NCI-H748 treated with DMSO at 0.1 percent for 48 hours (cell line): Measurements from ENCODE around the gene HIPK4.

Experiments used
- DNase-seq: peaks from one replicate; lab custom pipeline; 2025; lab: John Stamatoyannopoulos, UW

The HIPK4 gene

DNA sequence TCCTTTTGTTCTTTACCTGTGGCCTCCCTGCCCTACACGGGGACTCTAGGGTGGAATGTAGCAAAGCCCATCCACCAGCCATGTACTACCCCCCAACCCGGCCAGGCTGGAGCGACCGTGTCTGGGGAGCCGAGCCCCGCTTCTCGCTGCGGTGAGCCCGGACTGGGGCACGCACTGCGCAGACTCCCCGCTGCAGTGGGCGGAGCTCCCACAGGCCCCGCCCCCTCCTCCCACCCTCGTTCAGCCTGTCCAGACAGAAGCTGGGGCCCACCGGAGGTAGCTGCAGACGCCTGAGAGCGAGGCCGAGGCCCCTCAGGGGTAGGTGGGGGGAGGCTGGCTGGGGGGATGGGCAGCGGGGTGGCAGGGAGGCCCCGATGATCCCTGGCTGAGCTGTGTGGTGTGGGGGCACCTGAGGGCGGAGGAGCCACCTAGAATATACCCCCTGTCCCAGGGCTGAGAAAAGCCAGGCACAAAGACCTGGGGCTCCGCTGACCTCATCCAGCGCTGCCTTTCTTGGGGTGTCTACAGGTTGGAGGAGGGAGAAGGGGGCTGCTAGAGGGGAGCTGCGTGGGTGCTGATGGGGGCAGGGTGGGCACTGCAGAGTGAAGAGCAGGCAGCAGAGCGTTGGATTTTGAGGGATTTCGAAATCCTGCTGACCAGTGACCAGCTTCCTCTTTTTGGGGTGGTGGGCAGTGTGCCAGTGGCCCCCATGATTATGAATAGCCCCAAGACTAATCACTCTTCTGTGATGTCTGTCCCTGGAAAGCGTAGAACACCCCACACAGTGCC lies 24.2 kb downstream of the HIPK4 start:
- DNase-seq, result no peak

DNA sequence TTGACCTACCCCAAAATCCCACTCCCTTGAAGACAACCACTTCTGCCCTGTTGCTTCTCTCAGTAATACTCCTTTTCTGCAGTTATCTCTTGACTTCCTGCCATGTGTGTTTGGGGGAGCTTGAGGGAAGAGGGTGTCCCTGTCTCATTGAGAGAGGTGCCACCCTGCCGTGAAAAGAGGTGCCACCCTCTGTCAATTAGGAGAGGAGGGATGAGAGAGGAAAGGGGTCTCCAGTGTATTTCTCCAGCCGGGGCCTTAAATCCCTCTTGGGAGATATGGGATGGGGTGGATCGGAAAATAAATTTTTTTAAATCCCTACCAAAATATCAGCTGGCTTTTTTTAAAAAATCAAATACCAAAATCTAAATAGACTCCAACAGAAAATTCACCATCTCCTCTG lies 25.0 kb downstream of the HIPK4 start:
- DNase-seq, result no peak

DNA sequence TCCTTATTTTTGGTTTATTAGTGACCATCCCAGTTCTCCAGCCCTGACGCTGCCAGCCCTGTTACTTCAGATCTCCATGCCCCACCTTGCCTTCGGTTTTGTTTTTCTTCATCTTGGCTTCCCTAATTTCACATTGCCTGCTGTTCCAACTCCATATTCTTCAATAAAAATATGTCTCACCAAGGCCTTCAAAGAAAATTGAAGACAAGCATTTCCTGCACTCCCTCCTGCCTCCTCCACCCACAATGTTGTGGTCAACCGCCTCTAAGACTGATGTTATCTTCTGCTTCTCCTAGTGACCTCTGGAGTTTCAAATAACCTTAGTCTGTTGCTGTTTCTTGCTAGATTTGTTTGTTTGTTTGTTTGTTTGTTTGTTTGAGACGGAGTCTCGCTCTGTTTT lies 26.9 kb downstream of the HIPK4 start:
- DNase-seq, result no peak

DNA sequence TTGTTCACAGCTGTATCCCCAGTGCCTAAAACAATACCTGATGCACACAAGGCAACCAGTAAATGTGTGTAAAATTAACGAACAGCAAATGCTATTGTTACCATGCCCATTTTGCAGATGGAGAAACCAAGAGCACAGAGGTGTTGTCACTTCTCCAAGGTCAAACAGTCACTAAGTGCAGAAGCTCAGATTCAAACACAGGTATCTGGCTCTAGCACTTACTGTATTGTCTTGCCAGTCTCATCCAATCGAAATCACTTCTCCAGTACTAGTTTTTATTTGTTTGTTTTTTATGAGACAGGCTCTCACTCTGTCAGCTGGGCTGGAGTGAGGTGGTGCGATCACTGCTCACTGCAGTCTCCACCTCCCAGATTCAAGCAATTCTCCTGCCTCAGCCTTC lies 27.8 kb downstream of the HIPK4 start:
- DNase-seq, result no peak

DNA sequence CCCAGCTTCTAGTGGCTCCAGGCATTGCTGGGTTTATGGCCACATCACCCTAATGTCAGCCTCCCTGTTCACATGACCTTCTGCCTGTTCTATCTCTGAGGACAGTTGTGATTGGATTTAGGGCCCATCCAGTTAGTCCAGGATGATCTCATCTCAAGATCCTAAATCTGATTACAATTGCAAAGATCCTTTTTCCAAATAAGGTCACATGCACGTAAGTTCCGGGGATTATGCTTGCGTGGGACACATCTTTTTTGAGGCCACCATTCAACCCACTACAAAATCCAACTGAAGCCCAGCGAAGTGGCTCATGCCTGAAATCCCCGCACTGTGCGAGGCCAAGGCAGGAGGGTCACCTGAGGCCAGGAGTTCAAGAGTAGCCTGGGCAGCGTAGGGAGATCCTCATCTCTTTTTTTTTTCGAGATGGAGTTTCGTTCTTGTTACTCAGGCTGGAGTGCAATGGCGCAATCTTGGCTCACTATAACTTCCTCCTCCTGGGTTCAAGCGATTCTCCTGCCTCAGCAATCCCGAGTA lies 29.2 kb downstream of the HIPK4 start:
- DNase-seq, result no peak

DNA sequence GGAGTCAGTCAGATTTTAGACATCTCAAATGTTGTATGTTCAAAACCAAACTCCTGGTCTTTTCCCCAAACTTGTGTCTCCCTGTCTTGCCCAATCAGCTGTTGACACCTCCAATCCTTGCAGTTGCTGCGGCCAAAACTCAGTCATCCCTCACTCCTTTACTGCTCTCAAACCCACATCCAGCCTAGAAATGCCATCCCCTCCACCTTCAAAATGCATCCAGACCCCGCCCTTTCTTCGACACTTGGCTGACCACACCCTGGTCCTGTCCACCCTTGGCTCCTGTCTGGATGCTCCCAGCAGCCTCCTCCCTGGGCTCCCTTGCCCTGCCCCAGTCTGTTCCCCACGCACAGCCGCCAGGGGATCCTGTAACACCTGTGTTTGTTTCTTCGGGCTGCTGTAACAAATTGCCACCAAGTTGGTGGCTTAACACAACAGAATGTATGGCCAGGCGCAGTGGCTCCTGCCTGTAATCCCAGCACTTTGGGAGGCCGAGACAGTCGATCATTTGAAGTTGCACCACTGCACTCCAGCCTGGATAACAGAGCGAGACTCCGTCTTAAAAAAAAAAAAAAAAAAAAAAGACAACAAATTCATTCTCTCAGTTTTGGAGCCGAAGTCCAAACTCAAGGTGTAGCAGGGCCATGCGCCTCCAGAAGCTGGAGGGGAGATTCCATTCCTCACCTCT lies 29.8 kb downstream of the HIPK4 start:
- no peak for DNase-seq

DNA sequence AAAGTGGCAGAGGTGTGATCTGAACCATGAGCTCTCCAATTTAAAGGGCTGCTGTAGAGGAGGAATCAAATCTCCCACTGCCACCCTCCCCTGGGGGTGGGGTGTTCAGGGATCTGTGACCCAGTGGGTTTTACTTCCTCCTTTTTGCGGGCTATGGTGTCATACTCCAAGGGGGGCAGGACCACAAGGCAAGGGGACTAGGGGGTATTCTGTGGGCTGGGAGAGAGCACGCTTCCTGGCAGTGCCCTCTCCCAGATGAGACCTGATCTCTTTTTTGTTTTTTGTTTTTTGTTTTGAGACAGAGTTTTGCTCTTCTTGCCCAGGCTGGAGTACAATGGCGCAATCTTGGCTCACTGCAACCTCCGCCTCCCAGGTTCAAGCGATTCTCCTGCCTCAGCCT lies 31.2 kb downstream of the HIPK4 start:
- no peak for DNase-seq

DNA sequence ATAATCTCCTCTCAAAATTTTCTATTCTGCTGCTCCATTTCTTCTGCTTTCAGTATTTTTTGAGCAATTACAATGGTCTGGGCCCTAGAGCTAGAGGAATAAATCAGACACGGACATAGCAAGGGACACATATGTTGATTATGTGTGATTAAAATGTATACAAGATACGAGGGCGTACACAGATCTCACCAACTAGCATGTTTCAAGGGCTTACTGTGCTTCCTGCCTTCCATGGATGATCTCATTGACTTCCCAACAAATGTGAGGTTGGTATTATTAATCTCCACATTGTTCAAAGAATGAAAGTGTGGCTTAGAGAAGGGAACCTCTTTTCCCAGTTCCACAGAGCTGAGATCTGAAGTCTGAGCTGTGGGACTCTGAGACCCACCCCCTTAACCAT lies 32.3 kb downstream of the HIPK4 start:
- no peak for DNase-seq

DNA sequence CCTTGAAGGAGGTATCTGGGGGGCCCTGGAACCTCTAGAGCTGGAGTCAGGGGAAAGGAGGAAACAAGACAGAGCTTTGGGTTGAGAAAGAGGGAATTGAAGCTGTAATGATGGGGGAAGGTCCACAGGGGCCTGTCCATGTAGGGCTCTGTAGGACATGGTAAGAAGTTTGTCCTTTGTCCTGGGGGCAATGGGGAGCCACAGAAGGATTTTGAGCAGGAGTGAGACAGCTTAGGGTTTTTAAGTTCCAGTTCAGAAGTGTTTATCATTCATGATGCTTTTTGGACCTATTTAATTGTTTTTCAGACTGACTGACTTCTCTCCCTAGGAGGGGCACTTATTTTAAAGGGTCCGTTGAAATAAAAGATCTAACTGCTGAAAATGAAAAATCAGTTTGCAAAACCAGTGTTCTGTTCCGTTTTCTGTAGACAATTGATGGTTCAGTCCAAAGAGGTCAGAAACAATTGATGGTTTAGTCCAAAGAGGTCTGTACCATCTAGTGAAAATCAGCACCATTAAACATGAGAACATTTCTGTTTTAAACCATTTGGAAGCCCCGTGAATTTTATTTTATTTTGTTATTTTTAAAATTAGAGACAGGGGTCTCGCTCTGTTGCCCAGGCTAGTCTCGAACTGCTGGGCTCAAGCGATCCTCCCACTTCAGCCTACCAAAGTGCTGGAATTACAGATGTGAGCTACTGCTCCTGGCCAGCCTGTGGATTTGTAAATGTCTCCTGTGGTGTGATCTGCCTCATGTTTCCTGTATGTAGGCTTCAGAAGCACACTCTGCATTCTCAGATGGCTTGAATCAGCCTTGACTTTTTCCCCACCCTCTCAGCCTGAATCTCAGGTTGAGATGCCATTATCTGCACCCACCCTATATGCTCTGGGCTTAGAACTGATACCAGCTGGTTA lies 33.0 kb downstream of the HIPK4 start:
- DNase-seq, result no peak

DNA sequence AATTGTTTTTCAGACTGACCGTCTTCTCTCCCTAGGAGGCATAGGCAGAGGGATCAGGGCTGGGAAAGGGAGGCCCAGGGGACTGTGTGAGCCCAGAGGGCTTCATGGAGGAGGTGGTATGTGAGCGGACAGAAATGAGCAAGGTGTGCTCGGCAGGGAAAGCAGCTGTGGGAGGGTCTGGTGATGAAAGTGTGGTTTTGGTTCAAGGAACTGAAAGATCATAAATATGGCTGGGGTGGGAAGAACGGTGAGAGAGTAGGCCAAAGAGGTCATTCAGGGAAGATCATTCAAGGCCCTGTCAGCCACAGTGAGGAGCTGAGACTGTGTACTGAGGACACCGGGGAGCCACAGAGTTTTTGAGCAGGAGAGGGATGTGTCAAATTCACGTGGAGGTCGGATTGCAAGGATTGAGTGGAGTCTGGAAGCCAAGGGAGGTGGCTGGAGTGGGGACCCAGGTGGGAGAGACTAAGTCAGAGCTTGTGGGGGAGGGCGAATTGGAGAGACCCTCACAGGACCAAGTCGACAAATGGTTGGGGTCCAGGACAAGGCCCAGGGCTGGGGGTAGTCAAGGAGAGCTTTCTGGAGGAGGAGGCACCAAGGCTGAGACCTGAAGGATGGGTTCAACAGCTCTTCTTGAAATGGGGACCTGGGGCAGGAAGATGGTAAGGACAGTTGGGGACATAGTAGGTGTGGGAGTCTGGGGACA lies 33.9 kb downstream of the HIPK4 start:
- no peak for DNase-seq

DNA sequence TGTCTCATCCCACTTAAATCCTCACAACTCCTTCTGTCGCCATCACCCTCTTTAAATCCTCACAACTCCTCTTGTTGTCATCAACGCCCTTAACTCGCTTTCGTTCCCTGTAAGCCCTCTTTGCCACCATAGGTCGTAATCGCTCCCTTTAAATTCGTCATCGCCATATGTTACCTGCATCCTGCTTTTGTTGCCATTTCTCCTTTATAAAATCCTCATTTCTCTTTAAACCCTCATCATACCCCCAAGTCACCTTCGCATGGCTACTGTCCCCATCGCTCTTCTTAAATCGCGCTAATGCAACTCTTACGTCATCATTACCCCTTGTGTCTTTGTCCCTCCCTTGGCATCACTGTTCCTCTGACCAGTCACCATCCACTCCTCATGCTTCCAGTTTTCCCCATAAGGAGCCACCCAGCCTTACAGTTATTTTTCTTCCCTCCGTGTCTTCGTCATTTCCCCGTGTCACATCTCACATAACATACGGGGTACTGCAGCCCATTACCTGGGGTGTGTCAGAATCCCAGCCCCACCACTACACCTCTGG lies 40.9 kb downstream of the HIPK4 start:
- DNase-seq, result peak; percentile 55

DNA sequence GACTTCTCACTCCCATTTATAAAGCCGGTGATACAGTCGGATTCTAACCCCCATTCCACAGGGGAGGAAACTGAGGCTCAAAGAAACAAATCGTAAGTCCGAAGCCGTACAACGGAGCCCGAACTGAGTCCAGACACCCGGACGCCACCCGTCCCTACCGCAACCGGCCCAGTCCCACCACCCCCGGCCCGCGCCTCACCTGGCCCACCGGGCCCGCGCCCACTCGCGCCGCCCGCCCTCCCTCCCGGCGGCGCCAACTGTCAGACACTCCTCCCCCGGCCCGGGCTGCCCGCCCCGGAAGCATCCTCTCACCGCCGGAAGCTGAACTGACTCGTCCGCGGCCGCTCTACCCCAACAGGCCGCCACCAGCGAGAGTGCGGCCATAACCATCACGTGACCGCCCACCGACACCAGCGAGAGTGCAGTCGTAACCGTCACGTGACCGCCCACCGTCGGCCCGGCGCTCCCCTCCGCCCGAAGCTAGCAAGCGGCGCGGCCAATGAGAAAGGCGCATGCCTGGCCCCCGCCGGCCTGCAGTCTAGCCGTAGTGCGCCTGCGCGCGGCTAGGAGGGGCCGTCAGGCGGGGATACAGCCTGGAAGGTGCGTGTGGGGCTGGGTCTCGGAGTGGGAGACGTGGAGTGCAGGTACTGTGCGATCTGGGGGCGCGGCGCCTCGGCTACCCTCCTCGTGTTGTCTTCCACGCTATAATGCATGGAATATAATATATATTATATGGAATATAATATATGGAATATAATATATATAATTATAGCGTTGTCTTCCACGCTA lies 41.7 kb downstream of the HIPK4 start, which contains the start of the genes C19orf47 and PLD3:
C19orf47 (minus strand) TSS at position 273 of the 789 bp plus-strand sequence. CDS start 6,540 bp downstream, outside the sequence.
PLD3 (plus strand) TSS at position 571 of the 789 bp plus-strand sequence. CDS start 17,789 bp downstream, outside the sequence.
- DNase-seq, result peak; percentile 98

DNA sequence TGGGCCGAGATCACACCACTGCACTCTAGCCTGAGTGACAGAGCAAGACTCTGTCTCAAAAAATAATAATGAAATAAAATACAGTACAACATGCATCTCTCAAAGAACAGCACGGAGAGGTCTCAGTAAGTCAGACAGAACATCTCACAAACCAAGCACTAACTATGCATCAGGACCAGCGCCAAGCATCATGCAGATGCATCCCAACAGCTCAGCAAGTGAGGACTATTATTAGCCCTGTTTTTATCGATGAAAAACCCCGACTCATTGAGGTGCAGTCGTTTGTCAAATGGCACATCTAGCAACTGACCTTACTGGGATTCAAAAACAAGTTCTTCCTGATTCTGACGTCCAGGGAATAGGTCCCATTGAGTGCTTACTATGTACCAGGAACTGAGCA lies 45.6 kb downstream of the HIPK4 start:
- no peak for DNase-seq

DNA sequence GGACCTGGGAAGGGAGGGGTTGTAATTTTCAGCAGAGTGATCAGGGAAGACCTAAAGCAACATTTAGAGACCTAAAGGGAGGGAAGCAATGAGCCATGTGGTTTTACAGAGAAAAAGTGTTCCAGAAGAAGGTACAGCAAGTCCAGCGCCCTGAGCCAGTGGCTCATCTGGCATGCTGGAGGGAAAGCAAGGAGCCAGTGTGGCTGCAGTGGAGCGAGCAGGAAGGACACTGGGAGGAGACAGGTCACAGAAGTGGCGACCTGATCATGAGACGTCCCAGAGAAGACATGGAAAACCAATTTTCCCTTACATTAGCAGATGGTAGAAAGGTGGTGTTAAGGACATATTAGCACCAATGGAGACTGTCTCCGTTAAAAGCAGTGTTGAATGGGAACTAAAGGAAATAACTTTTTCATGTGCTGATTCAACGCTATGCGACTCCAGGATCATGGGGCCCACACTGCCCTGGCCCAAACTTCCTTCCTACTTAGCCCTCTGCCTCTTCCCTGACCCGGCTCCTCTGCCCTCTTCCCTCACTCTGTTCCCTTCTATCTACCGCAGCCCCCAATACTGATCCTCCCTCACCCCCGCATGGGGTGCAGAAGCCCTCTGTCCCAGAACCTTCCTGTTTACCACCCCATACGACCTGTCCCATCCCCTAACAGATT lies 47.2 kb downstream of the HIPK4 start:
- DNase-seq, result no peak

DNA sequence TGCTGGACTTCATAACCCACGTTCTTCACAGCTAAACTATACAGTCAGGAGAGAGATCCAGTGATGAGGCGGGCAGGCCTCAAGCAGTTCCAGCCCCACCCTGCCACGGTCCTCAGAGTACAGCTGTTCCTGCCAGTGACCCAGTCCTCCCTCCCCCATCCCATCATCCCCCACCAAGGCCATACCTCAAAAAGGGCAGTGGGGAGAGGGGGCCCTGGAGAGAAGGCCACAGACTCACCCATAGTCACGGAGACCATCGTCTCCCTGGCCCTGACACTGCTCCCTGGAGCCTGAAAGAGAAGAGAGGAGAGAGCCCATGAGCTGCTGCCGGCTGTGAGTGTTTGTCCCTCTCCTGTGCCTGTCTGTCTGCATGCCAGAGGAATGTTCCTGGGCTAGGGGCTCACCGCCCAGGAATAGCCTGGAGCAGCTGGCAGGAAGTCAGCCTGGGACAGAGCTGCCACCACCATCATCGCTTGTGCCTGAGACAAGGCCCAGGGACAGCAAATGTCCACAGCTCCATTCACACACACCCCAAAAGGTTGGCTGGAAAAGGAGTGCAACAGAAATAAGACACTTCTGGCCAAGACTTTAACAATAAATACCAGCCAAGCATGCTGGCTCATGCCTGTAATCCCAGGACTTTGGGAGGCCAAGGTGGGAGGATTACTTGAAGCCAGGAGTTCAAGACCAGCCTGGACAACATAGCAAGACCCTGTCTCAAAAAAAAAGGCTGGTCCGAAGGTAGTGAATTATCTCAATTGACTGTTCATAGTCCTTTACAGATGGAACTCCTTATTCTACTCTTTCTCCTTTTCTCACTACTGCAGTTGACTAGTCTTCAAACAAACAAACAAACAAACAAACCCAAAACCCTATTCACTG lies 48.1 kb downstream of the HIPK4 start:
- DNase-seq, result no peak

DNA sequence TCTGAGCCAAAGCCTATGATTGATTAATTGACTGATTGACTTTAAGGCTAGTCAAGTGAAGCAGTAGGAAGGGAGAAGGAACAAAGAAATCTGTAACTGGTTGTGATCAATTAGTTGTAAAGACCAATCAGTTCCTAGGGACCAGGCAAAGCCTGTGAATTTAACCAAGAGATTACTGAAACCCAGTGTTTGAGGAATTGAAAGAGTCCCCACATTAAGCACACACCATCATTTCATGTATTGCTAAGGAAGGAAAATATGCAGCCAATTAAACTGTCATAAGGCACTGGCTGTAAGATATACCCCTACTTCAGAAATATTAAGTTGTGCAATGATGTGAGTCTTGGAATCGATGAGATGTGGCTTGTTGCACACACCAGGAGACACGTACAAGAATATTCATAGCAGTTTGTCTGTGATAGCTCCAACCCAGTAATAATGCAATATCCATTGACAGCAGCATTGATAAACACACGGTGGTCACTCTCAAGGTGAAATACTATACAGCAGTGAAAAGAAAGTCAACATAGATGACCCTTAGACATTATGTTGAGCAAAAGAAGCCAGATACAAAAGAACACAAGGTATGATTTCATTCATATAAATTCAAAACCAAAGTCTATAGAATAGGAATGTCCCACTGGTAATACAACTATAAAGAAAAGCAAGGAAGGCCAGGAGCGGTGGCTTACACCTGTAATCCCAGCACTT lies 50.8 kb downstream of the HIPK4 start:
- DNase-seq, result no peak

DNA sequence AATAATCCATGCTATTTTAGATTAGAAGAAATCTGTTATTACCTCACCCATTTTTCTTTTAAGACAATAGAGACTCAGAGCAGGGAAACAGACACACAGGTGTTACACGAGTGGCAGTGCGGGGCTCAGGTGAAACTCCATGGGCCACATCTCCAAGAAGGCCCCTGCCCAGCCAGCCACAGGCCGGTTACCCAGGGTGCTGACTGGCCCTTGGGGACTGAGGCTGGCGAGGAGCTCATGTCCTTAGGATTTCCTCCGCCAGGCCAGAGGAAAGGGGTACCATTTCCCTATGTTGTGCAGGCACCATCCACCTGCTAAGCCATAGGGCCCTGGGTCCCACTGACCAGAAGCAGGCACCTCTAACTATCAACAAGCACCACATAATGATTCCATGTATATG lies 52.4 kb downstream of the HIPK4 start:
- no peak for DNase-seq

DNA sequence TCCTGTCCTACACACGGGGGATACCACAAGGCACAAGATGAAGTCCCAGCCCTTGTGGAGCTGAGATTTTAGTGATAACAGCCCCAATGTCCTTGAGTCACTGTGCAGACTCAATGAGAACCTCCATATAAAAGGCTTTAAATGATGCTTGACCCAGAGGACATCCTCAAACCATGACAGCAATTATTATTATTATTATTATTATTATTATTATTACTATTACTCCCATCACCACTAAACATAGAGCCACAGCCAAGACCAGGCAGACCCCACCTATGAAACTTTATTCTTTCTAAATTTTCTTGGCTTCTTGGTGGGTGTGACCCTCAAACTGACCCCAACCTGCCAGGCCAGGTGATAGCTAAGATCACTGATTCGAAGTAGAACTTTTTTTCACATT lies 52.9 kb downstream of the HIPK4 start:
- no peak for DNase-seq
